IMR-90 (cell line): ENCODE measurements around the gene ARL14EPL. TPM values are rescaled to one million over a fixed set of nuclear protein-coding genes. Genes with fewer than 3 reads are reported as not detected.

Experiments used
- ATAC-seq: fragments of 200-7000 bp; cut with Tn5 transposase; 2 replicates; pipeline ENCODE4 v1.9.1; 2020; ENCODE audit warnings: low read depth, mild to moderate bottlenecking, moderate library complexity
- BruUV-seq: library from RNA; stranded (reverse); fragments of 400-500 nt; replicated peaks from 2 replicates; lab custom pipeline; 2021; lab: Mats Ljungman, UMichigan
- CTCF ChIA-PET: fragments of 300-600 bp; formaldehyde crosslinking; extraction: SDS; loops from one replicate; lab custom pipeline; 2021; ENCODE audit warnings: antibody characterized with exemption; lab: Yijun Ruan, JAX
- POLR2A ChIA-PET: fragments of 300-600 bp; sonication (Branson Sonifier 250); formaldehyde crosslinking; loops from one replicate; lab custom pipeline; 2022; ENCODE audit warnings: antibody characterized with exemption; ENCODE audit not compliant: unreplicated experiment; lab: Charles Lee
- DNase-seq: peaks from one replicate; pipeline ENCODE4 v3.0.0; 2013
- H2AFZ ChIP-seq: replicated peaks from 2 replicates; pipeline ENCODE3; 2013; ENCODE audit warnings: low read length, mild to moderate bottlenecking; ENCODE audit not compliant: poor library complexity
- H2AK5ac ChIP-seq: 2 replicates; pipeline ENCODE4 v1.6.1; 2013; ENCODE audit warnings: low read depth, low read length, inconsistent platforms
- H2AK9ac ChIP-seq: replicated peaks from 2 replicates; pipeline ENCODE3; 2013; ENCODE audit warnings: mild to moderate bottlenecking, low read depth, low read length, moderate library complexity; ENCODE audit not compliant: poor library complexity
- H2BK120ac ChIP-seq: 2 replicates; pipeline ENCODE4 v1.6.1; 2013; ENCODE audit warnings: low read depth, low read length, inconsistent platforms
- H2BK15ac ChIP-seq: 3 replicates; pipeline ENCODE4 v1.6.1; 2013; ENCODE audit warnings: low read depth, low read length, inconsistent platforms
- H2BK20ac ChIP-seq: 2 replicates; pipeline ENCODE4 v1.6.1; 2013; ENCODE audit warnings: low read depth, mild to moderate bottlenecking, inconsistent platforms, low read length, moderate library complexity
- H2BK5ac ChIP-seq: 2 replicates; pipeline ENCODE4 v1.6.1; 2013; ENCODE audit warnings: mild to moderate bottlenecking, low read depth, low read length, inconsistent platforms; ENCODE audit not compliant: poor library complexity, severe bottlenecking
- H3K14ac ChIP-seq: replicated peaks from 2 replicates; pipeline ENCODE4 v1.6.1; 2013; ENCODE audit warnings: low read depth, low read length, inconsistent platforms
- H3K18ac ChIP-seq: 2 replicates; pipeline ENCODE4 v1.6.1; 2013; ENCODE audit warnings: low read depth, low read length, control low read depth
- H3K23ac ChIP-seq: 2 replicates; pipeline ENCODE4 v1.6.1; 2013; ENCODE audit warnings: low read depth, low read length, inconsistent platforms
- H3K27ac ChIP-seq: 2 replicates; pipeline ENCODE4 v1.5.1; 2013; ENCODE audit warnings: mild to moderate bottlenecking, control low read depth, low read length; ENCODE audit not compliant: insufficient read depth
- H3K27me3 ChIP-seq: 2 replicates; pipeline ENCODE4 v1.6.1; 2013; ENCODE audit warnings: low read length; ENCODE audit not compliant: control insufficient read depth, insufficient read depth
- H3K36me3 ChIP-seq: 2 replicates; pipeline ENCODE4 v1.6.1; 2013; ENCODE audit warnings: low read length, mixed read lengths; ENCODE audit not compliant: control insufficient read depth, insufficient read depth
- H3K4ac ChIP-seq: 2 replicates; pipeline ENCODE4 v1.6.1; 2013; ENCODE audit warnings: low read depth, low read length, inconsistent platforms
- H3K4me1 ChIP-seq: 2 replicates; pipeline ENCODE4 v1.6.1; 2013; ENCODE audit warnings: low read length, mixed read lengths; ENCODE audit not compliant: control insufficient read depth, insufficient read depth
- H3K4me2 ChIP-seq: 2 replicates; pipeline ENCODE4 v1.6.1; 2013; ENCODE audit warnings: low read depth, mild to moderate bottlenecking, control low read depth, low read length, moderate library complexity
- H3K4me3 ChIP-seq: 2 replicates; pipeline ENCODE4 v1.5.1; 2013; ENCODE audit warnings: low read depth, mild to moderate bottlenecking, control low read depth, low read length, moderate library complexity; ENCODE audit not compliant: insufficient read depth
- H3K56ac ChIP-seq: 2 replicates; pipeline ENCODE4 v1.6.1; 2013; ENCODE audit warnings: low read length, inconsistent platforms; ENCODE audit not compliant: insufficient read depth; ENCODE audit errors: extremely low read depth
- H3K79me1 ChIP-seq, 2 experiments: 2 replicates each; pipeline ENCODE4 v1.6.1; 2013; ENCODE audit warnings: low read length in 2 of 2, inconsistent platforms in 1 of 2, low read depth in 1 of 2
- H3K9ac ChIP-seq: 2 replicates; pipeline ENCODE4 v1.6.1; 2013; ENCODE audit warnings: low read depth, low read length, control low read depth
- H3K9me1 ChIP-seq: 2 replicates; pipeline ENCODE4 v1.6.1; 2013; ENCODE audit warnings: low read length, inconsistent platforms; ENCODE audit not compliant: insufficient read depth
- H3K9me3 ChIP-seq: 2 replicates; pipeline ENCODE4 v1.6.1; 2013; ENCODE audit warnings: low read length; ENCODE audit not compliant: control insufficient read depth, insufficient read depth
- H4K20me1 ChIP-seq: 2 replicates; pipeline ENCODE4 v1.6.1; 2013; ENCODE audit warnings: low read length, inconsistent platforms; ENCODE audit not compliant: insufficient read depth
- H4K5ac ChIP-seq: 2 replicates; pipeline ENCODE4 v1.6.1; 2013; ENCODE audit warnings: mild to moderate bottlenecking, low read depth, low read length, control low read depth
- H4K8ac ChIP-seq, 2 experiments: 2 replicates each; pipeline ENCODE4 v1.6.1; 2013; ENCODE audit warnings: low read depth in 2 of 2, low read length in 2 of 2, control low read depth in 1 of 2, inconsistent platforms in 1 of 2
- H4K91ac ChIP-seq: 2 replicates; pipeline ENCODE4 v1.6.1; 2013; ENCODE audit warnings: low read depth, low read length, inconsistent platforms; ENCODE audit not compliant: insufficient read depth
- BHLHE40 ChIP-seq: fragments of 150-350 bp; IDR thresholded peaks from 2 replicates; pipeline ENCODE4 v1.6.1; 2016; ENCODE audit warnings: mild to moderate bottlenecking, low read depth, low read length
- CHD1 ChIP-seq: IDR thresholded peaks from 2 replicates; pipeline ENCODE4 v1.6.1; 2012; ENCODE audit warnings: low read depth, low read length, improper control_type of control experiment
- POLR2A ChIP-seq: IDR thresholded peaks from 2 replicates; pipeline ENCODE4 v1.6.1; 2012; ENCODE audit warnings: mild to moderate bottlenecking, low read depth, low read length
- SMC3 ChIP-seq: fragments of 150-350 bp; IDR thresholded peaks from 2 replicates; pipeline ENCODE4 v1.6.1; 2016; ENCODE audit warnings: low read depth, mild to moderate bottlenecking, antibody characterized with exemption, low read length, moderate library complexity
- WGBS, 2 experiments: methylation state at CpG; one replicate each; pipeline versions ENCODE4 v1.1.5 to v1.1.7; 2013; ENCODE audit warnings: missing lambda C conversion rate in 2 of 2; ENCODE audit not compliant: insufficient read length in 1 of 2; ENCODE audit errors: extremely low coverage in 2 of 2; 5-methylcytosine and 5-hydroxymethylcytosine counted together
- dilution Hi-C: fragments of 300-500 bp; cut with HindIII; formaldehyde crosslinking; loops from one replicate; pipeline ENCODE4 v1.14.3; 2018; ENCODE audit warnings: low sequenced_read_pairs; ENCODE audit not compliant: unreplicated experiment
- in situ Hi-C: fragments of 300-500 bp; cut with MboI; formaldehyde crosslinking; loops from 3 replicates; pipeline ENCODE4 v1.14.3; 2019; ENCODE audit warnings: low sequenced_read_pairs, inconsistent platforms, mixed read lengths
- intact Hi-C: fragments of 100-400 bp; cut with micrococcal nuclease; formaldehyde crosslinking; loops from 2 replicates; pipeline ENCODE4 v1.10.0; 2022
- polyA plus RNA-seq, 3 experiments: library from polyadenylated mRNA; depleted of rRNA; stranded (reverse); fragments of >200 nt; gene quantifications; 2 replicates each; pipeline ENCODE4 v1.2.3, GENCODE V29; 2012; ENCODE audit warnings: low replicate concordance in 1 of 3
- total RNA-seq: library from RNA; depleted of rRNA; stranded (reverse); fragments of >200 nt; gene quantifications from 2 replicates; pipeline ENCODE4 v1.2.3, GENCODE V29; 2012
- TF ChIP-seq, protein P1 (sequence below): fragments of 150-350 bp; IDR thresholded peaks from 2 replicates; pipeline ENCODE4 v1.6.1; 2017; ENCODE audit warnings: mild to moderate bottlenecking, antibody characterized with exemption, low read length, low read depth

ARL14EPL gene
- total and polyA plus RNA-seq, 2 of the 4 experiments (the other 2 are of a cell fraction), result not detected

DNA sequence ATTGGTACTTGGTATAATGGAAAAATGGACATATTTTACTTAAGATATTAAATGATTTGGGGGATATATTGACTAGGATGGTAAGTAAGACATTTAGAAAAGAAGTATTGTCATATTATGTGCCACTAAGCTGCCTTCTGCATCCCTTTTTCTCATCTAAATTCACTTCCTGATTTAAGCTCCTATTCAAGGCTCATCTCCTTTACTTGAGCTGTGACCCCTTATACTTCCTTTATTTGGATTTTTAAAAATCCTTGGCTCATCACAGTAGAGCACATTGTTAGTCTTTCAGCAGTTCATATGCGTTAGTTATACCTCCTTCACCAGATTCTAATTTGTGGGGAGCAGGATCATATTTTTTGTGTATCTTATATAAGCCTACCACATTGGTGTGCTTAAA, 59.1 kb downstream of the ARL14EPL start:
- no peak overlapping the region for H3K4ac ChIP-seq
- no peak overlapping the region for H3K56ac ChIP-seq
- no peaks in the 10 kb centered on the region for H3K27me3 ChIP-seq
- H2BK120ac ChIP-seq, result no peak overlapping the region
- in situ Hi-C loops, result no loop called here
- H3K18ac ChIP-seq, result no peak overlapping the region
- H3K23ac ChIP-seq, result no peak overlapping the region
- H2AK9ac ChIP-seq, result no peak overlapping the region
- TF ChIP-seq BHLHE40 (no peak), CHD1 (no peak), SMC3 (no peak), POLR2A (no peak)
- TF ChIP-seq, protein P1, sequence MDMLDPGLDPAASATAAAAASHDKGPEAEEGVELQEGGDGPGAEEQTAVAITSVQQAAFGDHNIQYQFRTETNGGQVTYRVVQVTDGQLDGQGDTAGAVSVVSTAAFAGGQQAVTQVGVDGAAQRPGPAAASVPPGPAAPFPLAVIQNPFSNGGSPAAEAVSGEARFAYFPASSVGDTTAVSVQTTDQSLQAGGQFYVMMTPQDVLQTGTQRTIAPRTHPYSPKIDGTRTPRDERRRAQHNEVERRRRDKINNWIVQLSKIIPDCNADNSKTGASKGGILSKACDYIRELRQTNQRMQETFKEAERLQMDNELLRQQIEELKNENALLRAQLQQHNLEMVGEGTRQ, result no peak
- ATAC-seq (no peak), DNase-seq (no peak)
- H3K9ac ChIP-seq, result no peak overlapping the region
- no peak overlapping the region for H3K4me2 ChIP-seq
- H3K14ac ChIP-seq, result no peak overlapping the region
- no peaks in the 10 kb centered on the region for H3K9me1 ChIP-seq
- no peak overlapping the region for H4K8ac ChIP-seq
- H3K27ac ChIP-seq, result no peak overlapping the region
- no peak overlapping the region for H4K91ac ChIP-seq
- dilution Hi-C loops, result no loop called here
- H2AFZ ChIP-seq, result no peak overlapping the region
- POLR2A ChIA-PET, result no interaction called here
- H3K9me3 ChIP-seq, result no peaks in the 10 kb centered on the region
- peaks cover 7% of the 10 kb centered on the region for H3K36me3 ChIP-seq
- no peak overlapping the region for H2BK20ac ChIP-seq
- BruUV-seq, result no TSS peak
- H3K4me3 ChIP-seq, result no peak overlapping the region
- no CpG with 5 or more reads among the region's 1 CpG for WGBS, 2 experiments
- H2AK5ac ChIP-seq, result no peak overlapping the region
- H4K20me1 ChIP-seq, result no peaks in the 10 kb centered on the region
- no peak overlapping the region for H2BK5ac ChIP-seq
- H3K79me1 ChIP-seq, result peaks cover 4% of the 10 kb centered on the region in 2 experiments; a peak in 3 of 4 replicates
- CTCF ChIA-PET, result no interaction called here
- H3K4me1 ChIP-seq, result no peaks in the 10 kb centered on the region
- intact Hi-C loops, result no loop called here
- H4K5ac ChIP-seq, result no peak overlapping the region
- H2BK15ac ChIP-seq, result no peak overlapping the region
